GM18507 (cell line): ENCODE data around the gene SECTM1.

Experiments
- DNase-seq: peaks from one replicate; pipeline ENCODE4 v3.0.0; 2011; ENCODE audit warnings: low read depth; ENCODE audit not compliant: insufficient read length; ENCODE audit errors: extremely low spot score
- FAIRE-seq: peaks from 2 replicates; lab custom pipeline; 2011; peaks lifted over from hg19 to GRCh38; lab: Jason Lieb, UNC

The SECTM1 gene

DNA sequence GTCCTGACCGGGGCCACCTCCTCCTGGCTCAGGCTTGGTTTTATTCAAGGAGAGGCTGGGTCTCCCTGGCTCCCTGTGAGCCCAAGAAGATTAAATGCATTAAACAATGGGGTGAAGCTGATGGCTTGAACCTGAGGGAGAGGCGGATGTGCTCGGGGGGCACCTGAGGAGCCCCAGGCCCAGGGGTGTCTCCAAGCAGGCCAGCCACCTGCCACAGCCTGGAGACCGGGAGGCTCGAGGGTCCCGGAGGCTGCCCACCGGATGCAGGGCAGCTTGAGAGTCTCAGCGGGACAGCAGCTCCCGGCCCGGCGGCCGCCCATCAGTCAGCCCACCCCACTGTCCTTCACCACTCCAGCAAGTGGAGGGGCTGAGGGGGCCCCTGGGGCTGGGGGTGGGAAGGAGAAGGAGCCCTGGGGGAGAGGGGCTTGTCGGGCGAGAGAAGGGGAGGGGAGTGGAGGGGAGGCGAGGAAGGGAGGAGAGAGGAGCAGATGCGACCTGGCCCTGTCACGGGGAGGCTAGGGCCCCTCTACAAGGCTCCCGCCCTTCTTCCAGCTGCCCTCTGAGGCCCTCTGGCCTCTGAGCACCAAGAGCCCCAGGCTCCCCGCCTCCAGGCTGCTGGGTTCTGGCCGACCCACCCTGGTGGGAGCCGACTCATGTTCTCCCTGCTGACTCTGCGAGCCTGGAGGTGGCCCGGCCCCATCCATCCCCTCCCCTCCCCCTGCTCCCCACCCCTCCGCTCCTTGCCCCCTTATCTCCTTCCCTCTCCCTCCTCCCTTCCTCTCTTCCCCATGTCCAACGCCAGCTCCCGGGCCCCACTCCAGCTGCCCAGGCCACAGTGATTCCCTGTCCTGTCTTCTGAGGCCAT lies 29.4 kb downstream of the SECTM1 start:
- FAIRE-seq (no peak), DNase-seq (no peak)

DNA sequence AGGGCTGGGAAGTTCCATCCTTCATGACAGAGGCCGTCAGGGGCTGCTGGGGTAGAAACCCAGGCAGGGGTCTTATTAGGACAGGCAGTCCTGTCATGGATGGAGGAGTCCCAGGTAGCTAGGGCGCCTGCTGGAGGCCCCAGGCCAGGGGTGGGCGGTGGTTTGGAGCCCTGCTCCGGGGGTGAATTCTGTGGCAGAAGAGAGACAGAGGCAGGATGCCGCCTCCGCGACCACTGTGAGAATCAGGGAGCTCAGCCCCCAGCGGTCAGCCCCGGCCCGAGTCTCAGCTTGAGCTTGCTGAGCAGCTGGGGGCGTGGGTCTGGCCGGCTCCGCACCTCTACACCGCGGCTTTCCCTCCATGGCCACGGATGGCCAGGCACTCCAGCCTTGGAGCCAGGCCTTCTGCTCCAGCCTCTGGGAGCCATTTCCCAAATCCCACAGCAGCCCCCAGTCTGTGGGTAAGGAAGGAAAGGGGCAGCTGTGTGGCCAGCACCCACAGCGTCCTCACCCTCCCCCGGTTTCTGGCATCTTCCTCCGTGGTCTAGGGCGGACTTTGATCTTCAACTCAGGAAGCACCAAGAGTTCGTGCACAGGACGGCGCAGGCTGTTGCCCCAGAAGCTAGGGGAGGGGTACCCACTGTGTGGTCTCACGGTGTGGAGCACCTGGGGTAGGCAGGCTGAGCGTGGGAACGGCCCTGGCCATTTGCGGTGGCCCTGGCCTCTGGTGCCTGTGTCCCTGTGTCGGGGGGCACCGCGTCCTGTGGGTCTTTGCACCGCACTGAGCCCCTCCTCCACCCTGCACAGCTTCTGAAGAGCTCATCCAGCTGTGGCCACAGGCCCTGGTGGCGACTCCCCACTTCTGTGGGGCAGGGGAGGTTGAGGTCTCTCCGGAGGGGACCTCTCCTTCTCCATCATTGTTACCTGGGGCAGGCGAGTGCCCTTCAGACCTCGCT lies 30.3 kb downstream of the SECTM1 start:
- FAIRE-seq (no peak), DNase-seq (no peak)

DNA sequence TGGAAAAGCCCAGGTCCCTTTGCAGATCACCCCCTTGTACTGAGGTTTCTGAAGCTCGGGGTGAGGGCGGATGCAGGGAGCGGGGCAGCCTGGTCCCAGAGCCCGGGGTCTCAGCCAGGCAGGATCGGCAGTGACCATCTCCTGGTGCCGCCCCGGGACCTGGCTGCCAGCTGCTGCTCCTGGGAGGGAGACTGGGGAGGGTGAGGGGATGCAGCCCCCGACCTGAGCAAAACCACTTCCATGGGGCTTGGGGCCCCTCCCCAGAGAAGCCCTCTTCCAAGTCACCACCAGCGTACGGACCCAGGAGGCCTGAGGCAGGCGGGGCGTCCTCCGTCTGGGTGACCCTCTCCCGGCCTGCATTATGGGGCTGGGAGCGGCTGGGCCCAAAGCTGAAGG lies 31.0 kb downstream of the SECTM1 start:
- DNase-seq (no peak), FAIRE-seq (no peak)

DNA sequence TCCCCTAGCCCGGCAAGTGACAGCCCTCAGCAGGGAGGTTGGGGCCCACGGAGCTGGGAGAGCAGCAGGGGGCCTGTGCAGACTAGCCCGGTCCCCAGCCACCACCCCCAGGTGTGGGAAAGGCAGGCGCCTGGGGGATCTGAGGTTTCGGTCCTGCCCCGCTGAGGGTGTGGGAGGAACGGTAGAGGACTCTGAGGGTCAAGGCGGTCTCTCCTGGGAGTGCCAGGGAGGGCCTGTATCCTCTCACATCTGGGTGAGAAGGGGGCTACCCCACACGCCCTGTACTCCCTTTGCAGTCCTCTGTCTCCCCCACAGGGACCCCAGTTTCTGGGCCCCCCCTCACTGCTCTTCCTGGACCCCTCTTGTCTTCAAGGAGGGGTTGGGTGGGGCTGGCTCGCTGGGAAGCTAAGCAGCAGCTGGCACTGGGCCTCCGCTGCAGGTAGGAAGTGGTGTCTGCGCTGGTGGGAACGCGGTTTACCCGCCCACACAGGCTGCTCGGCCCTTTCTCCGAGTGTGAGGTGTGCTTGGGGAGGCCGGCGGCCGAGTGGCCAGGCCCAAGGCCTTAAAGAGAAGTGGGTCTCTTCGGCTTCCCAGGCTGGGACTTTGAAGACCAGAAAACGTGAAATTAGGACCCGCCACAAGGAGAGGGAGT lies 31.5 kb downstream of the SECTM1 start:
- DNase-seq (no peak), FAIRE-seq (no peak)

DNA sequence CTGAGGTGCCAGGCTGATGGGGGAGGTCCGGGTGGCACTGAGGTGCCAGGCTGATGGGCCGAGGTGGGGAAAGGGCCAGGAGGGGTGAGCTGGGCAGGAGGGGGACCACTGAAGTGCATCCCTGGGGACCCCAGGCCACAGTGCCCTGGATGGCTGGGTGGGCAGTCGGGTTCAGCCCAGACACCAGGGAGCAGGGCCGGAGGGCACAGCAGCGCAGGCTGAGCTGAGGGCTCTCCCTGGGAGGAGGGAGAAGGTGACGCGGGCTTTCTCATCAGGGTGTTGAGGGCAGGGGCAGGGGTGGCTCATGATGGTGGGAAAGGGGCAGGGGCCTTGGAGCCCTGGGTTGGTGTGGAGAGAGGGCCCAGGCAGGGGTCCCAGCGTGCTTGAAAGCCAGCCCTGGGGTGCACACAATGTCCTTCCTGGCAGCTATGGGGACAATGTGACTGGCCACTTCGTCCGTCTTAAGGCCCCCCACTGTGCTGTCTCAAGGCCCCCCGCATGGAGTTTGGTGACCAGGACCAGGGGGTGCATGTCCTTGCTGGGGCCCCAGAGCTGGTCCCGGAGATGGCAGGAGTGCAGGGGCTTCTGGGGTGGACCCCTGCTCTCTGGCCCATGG lies 32.2 kb downstream of the SECTM1 start:
- no peak for FAIRE-seq
- no peak for DNase-seq

DNA sequence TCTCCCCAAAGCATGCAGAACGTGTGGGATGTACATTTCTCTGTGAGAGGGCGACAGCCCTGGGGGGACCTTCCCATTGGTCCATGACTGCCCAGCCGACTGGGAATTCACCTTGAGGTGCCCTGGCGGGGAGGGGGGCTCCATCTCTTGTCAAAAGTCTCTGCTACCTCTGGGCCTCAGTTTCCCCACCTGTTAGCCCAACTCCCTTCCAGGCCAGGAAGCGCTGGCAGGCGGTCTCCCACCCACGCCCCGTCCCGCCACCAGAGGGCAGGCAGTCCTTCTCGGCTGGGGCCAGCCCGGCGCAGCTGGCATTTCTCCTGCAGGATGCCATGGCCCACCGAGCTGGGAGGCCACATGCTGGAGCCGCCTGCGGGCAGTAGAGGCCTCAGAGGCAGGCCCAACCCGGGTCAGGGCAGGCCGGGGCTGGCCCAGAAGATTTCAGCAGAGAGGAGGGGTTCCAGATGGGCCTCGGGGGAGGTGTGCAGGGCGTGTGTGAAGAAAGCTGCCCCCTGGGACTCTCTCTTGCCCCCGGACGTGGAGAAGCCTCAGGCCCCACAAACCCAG lies 32.8 kb downstream of the SECTM1 start:
- FAIRE-seq (no peak), DNase-seq (no peak)

DNA sequence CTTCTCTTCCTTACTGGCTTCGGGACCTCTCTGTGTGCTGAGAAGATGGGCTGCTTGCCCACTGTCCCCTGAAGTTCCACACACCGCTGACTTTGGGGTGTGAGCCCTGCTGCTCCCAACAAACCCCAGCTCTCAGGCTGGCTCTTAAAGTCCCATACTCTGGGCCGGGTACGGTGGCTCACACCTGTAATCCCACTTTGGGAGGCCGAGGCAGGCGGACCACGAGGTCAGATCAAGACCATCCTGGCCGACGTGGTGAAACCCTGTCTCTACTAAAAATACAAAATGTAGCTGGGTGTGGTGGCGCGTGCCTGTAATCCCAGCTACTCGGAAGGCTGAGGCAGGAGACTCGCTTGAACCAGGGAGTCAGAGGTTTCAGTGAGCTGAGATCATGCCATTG lies 33.3 kb downstream of the SECTM1 start:
- DNase-seq (no peak), FAIRE-seq (no peak)

DNA sequence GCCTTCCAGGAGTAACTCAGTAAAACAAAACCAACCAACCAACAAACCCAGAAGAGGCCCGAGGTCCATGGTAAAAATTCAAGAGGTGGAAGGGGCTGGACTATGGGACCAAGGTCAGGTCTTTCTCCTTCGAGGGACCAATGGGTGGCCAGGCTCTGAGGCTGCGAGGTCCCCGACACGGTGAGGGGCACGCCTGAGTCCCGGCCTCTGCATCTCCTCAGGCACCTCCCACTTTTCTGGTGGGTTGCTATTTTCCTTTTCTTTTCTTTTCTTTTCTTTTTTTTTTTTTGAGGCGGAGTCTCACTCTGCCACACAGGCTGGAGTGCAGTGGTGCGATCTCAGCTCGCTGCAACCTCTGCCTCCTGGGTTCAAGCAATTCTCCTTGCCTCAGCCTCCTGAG lies 34.1 kb downstream of the SECTM1 start:
- no peak for DNase-seq
- no peak for FAIRE-seq

DNA sequence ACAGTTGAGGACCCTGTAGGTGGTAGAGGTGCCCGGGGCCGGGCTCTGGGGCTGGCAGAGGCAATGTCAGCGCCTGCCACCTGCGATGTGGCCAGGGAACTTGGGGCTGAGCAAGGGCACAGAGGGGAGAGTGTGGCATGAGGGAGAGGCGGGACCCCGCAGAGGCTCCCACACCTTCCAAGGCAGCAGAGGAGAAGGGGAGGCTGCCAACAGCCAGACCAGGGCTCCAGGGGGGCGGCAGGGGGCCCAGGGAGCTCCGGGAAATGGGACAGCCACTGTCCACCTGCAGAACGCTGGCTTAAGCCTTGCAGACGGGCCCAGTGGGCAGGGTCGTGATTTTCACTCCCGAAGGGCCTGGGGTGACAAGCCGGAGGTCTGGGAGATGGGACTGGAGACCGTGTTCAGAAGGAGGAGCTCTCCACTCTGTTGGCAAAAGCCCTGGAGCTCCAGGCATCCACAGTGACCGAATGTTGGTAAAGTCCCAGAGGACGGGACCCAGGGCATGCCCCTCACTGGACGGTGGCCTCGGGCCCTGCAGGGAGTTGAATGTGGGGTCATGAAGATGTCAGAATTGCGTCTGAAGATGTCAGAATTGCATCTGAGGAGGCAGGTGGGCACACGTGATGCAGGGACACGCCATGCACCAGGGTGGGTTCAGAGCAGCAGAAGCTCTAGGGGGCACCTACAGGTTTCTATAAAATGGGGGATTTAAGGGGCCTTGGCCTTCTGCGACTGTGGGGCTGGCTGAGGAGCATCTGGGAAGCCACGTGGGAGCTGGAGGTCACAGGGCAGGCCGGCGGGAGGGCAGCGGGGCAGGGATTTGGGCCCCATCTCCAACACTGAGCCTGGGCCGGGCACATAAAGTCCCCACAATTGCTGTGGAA lies 34.8 kb downstream of the SECTM1 start:
- DNase-seq, result no peak

DNA sequence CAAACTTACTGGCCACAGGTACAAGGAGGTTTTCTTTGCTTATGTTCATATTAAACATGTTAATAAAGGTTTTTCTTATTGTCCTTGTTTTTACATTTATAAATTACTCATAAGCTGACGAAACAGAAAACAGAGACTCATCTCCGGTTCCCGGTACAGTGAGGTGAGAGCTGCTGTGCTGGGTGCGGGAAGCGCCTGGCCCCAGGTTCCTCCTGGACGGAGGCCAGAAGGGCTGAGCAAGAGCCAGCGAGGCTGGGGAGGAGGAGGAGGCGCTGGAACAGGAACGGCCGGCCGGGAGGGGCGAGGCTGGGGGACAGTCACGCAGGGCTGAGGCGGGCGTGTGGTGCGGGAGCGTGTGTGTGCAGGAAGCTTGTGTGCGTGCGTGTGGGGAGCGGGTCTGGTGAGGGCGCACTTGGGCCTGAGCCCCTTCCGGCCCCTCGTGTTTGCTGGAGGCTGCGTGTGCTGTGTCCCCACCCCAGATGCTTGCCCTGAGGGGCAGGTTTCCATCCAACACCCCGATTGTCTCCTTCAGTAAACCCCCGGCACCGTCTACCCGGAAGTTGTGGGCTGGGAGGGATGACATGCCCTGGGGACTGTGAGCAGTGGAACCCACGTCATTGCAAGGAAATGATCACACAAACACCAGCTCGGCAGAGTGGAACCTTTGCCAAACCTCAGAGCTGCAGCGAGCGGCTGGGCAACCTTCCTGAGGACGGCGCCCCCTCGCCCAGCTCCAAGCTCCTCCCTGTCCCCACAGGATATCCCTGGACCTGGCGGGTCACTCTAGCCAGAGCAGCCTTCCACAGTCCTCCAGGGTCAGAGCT lies 35.6 kb downstream of the SECTM1 start:
- FAIRE-seq, result peak; percentile 93
- DNase-seq, result peak; percentile 76

More for the DNA sequence above, 34.8 kb downstream of the SECTM1 start:
- no peak for FAIRE-seq

DNA sequence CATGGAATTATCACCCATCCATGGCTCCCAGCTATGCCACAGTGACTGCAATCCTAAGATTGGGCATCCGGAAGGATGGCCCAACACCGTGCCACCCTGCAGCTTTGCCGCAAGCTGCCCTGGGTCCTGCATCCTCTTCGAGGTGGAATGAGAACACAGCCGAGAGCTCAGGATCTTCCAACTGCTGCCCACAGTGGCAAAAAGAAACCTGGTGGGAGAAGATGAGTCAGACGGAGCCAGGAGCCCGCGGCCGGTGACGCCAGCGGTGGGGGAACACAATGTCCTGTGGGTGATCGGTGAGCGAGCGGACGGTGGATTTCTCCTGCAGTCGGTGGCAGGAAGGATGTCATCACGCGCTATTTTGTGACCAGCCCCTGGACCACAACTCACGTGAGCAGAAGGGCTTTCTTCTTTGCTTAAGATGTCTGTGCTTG lies 36.3 kb downstream of the SECTM1 start:
- DNase-seq (no peak), FAIRE-seq (no peak)

DNA sequence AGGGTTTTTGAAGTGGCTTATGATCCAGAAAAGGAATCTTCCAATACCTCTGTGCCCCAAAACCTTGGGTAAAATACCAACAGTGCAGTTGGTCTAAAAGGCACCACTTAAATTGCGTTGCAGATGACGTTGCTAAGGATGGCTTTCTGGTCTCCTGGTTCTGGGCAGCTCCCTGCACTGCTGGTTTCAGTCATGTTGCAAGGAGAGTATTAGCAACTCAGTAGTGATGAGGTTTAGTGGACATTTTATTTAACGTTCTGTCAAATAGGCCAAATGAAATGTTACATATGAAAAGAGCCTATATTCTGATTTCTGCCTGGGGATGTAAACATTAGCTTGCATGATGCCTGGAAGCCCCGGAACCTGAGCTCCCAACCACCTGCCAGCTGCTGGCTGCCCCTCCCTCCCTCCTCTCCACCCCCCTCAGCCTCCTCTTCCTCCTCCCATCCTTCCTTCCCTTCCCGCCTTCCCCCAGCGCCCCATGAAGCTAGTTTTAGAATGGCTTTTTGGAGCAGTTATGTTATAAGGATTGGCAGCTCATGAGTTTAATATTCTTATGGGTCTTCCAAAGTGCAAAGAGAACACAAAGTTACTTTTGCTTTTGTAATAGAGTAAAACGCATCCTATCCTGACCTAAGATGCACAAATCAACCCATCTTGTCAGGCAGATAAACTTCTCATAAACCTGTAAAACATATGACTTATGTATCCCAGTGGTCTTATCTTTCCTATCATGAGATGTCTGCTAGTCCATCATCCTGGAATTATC lies 36.9 kb downstream of the SECTM1 start:
- DNase-seq (no peak), FAIRE-seq (no peak)

DNA sequence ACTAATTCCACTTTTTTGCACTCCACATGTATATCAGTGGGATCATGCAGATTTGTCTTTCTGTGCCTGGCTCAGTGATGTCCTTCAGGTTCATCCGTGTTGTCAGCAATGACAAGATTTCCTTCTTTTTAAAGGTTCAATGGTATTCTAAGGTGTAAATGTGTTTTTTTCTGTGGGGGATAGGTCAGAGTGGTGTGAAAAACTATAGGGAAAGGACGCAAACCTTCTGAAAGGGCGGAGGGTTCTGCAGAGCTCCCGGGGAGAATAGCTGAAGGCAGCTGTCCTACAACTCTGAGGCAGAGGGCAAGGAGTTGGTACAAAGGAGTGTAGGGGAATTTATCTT lies 38.1 kb downstream of the SECTM1 start:
- FAIRE-seq (no peak), DNase-seq (no peak)

DNA sequence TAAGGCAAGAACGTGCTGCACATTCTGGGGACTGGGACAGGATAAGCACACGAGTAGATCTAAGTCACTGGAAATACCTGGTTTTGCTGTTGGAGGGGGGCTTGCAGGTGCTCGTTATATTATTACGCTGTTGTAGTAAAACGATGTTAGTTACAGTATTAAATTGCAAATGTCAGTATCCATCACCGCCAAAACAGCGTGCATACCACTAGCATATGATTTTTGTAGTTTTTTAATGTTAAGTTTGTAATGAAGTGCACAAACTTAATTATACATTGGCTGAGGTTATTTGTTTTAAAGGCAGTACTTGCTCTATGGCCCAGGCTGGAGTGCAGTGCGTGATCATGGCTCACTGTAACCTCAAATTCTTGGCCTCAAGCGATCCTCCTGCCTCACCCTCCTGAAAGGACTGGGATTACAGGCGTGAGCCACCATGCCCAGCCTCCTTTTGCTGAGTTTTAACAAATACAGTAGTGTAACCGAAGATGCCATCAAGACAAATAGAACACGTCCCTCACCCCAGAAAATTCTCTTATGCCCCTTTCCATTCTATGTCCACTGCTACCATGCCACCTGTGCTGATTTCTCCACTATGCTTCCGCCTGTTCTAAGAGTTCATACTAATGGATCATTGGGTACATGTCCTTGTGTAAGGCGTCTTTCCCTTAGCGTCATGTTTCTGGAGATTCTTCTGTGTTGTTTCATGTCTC lies 39.3 kb downstream of the SECTM1 start:
- DNase-seq (no peak), FAIRE-seq (no peak)

DNA sequence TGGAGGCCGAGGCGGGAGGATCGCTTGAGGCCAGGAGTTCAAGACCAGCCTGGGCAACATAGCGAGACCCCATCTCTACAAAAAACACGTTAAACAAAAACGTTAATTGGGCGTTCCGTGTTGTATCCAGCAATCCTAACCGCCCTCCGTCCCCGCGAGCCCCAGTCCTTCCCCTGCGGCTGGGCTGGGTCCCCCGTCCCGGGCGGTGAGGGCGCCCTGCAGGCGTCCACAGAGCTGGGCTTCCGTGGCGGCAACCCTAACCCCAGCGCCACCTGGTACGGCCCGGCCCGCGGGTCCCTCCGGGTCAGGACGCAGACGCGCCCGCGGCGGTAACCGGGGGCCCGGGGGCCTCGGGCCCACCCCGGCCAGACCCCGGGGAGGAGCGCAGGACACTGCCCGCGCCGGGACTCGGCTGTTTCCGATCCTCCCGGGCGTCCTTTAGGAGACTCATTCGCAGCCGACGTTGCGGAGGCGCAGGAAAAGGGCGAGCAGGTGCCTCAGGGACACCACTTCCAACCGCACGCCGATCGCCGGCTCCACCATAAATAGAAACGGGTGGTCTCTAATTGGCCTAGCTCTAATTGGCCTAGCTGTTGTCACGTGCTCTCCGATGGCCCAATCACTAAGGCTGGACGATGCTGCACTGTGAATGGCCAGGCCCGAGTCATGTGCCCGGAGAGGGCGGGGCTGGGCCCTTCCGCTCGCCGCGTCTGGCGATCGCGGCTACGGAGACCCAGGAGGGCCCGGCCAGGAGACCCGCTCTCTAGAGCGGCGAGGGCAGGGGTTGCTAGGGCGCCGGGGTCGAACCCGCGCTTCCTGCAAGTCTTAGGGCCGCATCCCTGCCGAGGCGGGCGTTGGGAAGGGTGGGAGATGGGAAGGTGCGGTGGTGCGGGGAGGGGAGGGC lies 41.1 kb downstream of the SECTM1 start:
- FAIRE-seq (peak; percentile 97), DNase-seq (peak; percentile 99)
